ENCODE measurements around the gene ALDH3B2. TPM values are rescaled to one million over a fixed set of nuclear protein-coding genes. Genes with fewer than 3 reads are reported as not detected.
"Not testable (repeated sequence)": the region's sequence is repeated elsewhere in the genome, so short reads cannot be mapped to it uniquely, and the experiment has no call there.

ALDH3B2 gene
- total RNA-seq, 1 experiment from 2014 or later, result not detected

DNA sequence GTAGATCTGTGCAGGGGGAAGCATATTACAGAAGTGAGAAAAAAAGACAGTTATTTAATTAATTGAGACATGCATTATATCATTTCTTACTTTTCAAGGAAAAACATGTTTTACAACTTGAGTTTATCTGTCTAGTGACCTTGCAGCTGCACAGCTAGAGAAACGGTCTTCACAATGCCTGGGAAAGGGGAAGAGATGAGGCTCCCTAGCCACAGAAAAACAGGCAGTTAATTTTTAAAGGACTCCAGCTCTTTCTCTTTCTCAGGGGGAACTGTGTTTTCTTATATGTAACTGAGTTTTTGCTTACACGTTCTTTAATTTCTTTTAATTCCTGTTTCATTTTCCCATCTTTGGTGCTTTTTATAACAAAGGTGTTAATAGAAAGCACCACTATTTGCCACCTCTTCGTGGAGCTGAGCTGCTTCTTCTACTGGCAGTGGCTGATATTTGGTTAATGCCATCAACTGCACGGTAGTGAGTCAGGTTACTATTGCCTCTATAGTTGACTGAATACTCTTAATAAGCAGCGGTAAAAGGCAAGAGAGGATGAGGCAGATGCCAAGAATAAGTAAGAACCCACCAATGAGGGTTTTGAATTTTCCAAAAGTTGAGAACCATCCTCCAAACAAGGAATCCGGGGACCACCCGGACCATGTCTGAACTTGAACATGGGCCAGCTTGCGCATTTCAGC lies 11.4 kb upstream of the ALDH3B2 start:
- BruUV-seq (replicated peaks); H3K9me2 ChIP-seq (ENCODE audit: insufficient read depth); intact Hi-C loops (cut with micrococcal nuclease); H4K20me1 ChIP-seq (ENCODE audit: insufficient read depth); H3K4me3 ChIP-seq (replicated peaks in 1 of 2; ENCODE audit: low read depth in 1 of 2, low read length in 2 of 2); DNase-seq (ENCODE audit: low read depth, low spot score); H3K9me3 ChIP-seq (ENCODE audit: control insufficient read depth in 1 of 2, insufficient read depth in 1 of 2, low read depth in 1 of 2, low read length in 2 of 2); H3K36me3 ChIP-seq (ENCODE audit: control insufficient read depth in 1 of 2, insufficient read depth in 2 of 2, low read length in 2 of 2); H3K27ac ChIP-seq (ENCODE audit: low read depth, low read length); H3K79me2 ChIP-seq (ENCODE audit: insufficient read depth, low read length); H3K27me3 ChIP-seq (ENCODE audit: insufficient read depth, low read length); H3K4me1 ChIP-seq (ENCODE audit: control insufficient read depth in 1 of 2, insufficient read depth in 2 of 2, low read length in 2 of 2); RAD21 ChIA-PET (ENCODE audit: low non-redundant PET in 1 of 2, low total read pairs in 2 of 2, uncharacterized antibody in 2 of 2, unreplicated experiment in 2 of 2); H3K9ac ChIP-seq (ENCODE audit: low read length); H3K4me2 ChIP-seq (ENCODE audit: low read length); ATAC-seq; H2AFZ ChIP-seq (ENCODE audit: low read depth, low read length, poor library complexity, severe bottlenecking); POLR2A ChIA-PET: not testable (repeated sequence)
- CTCF ChIA-PET, result interaction anchor here (1.1 kb wide), 1 partner anchor 56 kb away, joined by 3 read pairs; the partner anchor contains the start of gene NUDT8

DNA sequence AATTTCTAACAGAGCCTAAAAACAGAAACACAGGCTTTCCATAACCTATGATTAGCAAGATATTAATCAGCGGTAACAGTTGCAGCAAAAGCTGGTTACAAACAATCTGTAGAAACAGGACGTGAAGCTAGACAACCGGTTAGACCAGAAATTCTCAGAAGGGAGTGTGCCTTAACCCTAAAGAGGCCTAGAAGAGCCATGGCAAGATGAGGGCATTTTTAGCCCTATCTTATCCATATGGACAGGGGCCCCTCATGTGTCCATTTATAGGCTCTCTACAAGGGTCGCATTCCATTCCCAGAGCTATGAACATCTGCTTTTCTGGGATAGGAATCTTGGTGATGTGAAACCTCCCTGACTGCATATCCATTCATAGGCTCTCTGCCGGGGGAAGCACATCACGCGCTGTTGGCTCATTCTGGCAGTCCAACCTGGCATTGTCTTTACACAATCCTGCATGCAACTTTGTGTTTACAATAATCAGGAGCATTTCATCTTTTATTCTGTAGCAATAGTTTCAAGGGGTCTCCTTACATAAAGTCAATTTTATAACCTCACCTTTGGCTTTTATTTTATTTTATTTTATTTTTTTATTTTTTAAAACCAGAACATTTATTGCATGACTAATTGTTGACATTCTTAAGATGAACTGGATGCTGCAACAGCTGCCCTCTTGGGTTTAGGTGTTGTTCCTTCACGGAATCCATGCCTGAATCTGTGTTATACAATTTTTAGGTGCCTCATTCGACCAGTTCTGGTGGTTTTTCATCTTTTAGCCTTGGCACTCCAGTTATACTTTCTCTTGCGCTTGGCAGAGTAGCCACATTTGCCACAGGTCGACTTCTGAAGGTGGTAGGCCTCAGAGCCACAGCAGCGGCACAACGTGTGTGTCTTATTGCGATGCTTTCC lies 8.0 kb upstream of the ALDH3B2 start:
- H3K27me3 ChIP-seq (ENCODE audit: insufficient read depth, low read length); POLR2A ChIA-PET; H4K20me1 ChIP-seq (ENCODE audit: insufficient read depth); CTCF ChIA-PET; H3K4me3 ChIP-seq (replicated peaks in 1 of 2; ENCODE audit: low read depth in 1 of 2, low read length in 2 of 2); RAD21 ChIA-PET (ENCODE audit: low non-redundant PET in 1 of 2, low total read pairs in 2 of 2, uncharacterized antibody in 2 of 2, unreplicated experiment in 2 of 2); H3K4me2 ChIP-seq (ENCODE audit: low read length); DNase-seq (ENCODE audit: low read depth, low spot score); H3K9me3 ChIP-seq (ENCODE audit: control insufficient read depth in 1 of 2, insufficient read depth in 1 of 2, low read depth in 1 of 2, low read length in 2 of 2); H3K27ac ChIP-seq (ENCODE audit: low read depth, low read length); H3K9me2 ChIP-seq (ENCODE audit: insufficient read depth); H2AFZ ChIP-seq (ENCODE audit: low read depth, low read length, poor library complexity, severe bottlenecking); H3K4me1 ChIP-seq (ENCODE audit: control insufficient read depth in 1 of 2, insufficient read depth in 2 of 2, low read length in 2 of 2); H3K79me2 ChIP-seq (ENCODE audit: insufficient read depth, low read length); H3K9ac ChIP-seq (ENCODE audit: low read length); H3K36me3 ChIP-seq (ENCODE audit: control insufficient read depth in 1 of 2, insufficient read depth in 2 of 2, low read length in 2 of 2); intact Hi-C loops (cut with micrococcal nuclease); BruUV-seq (replicated peaks); ATAC-seq: not testable (repeated sequence)

Measured in HCT116 (cell line).